GM12891 (cell line): Measurements from ENCODE around the gene KAZN.

ENCODE experiments used
- POLR2A ChIP-seq: IDR thresholded peaks from 2 replicates; pipeline ENCODE4 v1.6.1; 2011; ENCODE audit warnings: low read depth, low read length, control low read depth
- POLR2AphosphoS5 ChIP-seq: IDR thresholded peaks from 2 replicates; pipeline ENCODE4 v1.6.1; 2011; ENCODE audit warnings: low read depth, low read length, control low read depth
- SPI1 ChIP-seq: IDR thresholded peaks from 2 replicates; pipeline ENCODE4 v1.6.1; 2011; ENCODE audit warnings: low read depth, low read length, control low read depth

- TF ChIP-seq POLR2A (no peak), SPI1 (no peak), POLR2AphosphoS5 (no peak)
Measured at GRCh38 chr1:14848203-14848602, 249.7 kb downstream of the KAZN start.
